ENCODE results near the gene CRTAC1. TPM values are rescaled to one million over a fixed set of nuclear protein-coding genes. Genes with fewer than 3 reads are reported as not detected.

CRTAC1 gene
- total RNA-seq, 1 experiment from 2014 or later, result 0.46 TPM

DNA sequence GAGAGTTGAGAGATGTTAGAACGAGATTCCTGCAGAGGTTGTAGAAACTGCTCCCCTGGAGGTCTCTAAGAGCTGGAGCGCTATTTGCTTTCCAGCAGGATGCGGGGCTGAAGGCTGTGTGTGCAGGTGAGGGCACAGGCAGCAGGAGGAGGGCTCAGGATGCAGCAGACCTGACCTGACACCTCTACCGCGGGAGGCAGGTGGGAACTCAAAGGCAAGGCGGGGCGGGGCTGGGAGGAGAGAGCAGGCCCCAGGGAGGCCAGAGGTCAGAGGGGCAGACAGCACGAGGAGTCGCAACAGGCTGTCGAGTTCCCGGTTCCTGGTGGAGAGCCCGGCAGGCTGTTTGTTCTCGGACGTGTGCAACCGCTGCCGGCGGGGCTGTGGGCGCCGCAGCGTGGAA is 7.9 kb upstream of the CRTAC1 start:
- Histone ChIP-seq H2BK120ac (ENCODE audit: low read depth, low read length, poor library complexity, severe bottlenecking) (no peak overlapping the region), H2BK20ac (ENCODE audit: low read depth, low read length, poor library complexity, severe bottlenecking) (no peak overlapping the region), H2AK5ac (ENCODE audit: insufficient read length, low read length) (no peak overlapping the region), H2BK12ac (ENCODE audit: insufficient read length, low read depth, low read length) (no peak overlapping the region), H4K91ac (ENCODE audit: insufficient read length, low read depth, low read length) (no peak overlapping the region), H3K18ac (ENCODE audit: insufficient read length, low read depth, low read length) (no peak overlapping the region), H3K27ac (ENCODE audit: insufficient read length, low read depth, low read length) (no peak overlapping the region), H3T11ph (ENCODE audit: low read length) (no peak overlapping the region), H4K5ac (ENCODE audit: insufficient read length, low read depth, low read length) (no peak overlapping the region), H3K14ac (ENCODE audit: insufficient read depth, low read length) (no peak overlapping the region), H3K27me3 (ENCODE audit: insufficient read depth, low read length) (peaks cover 30% of the 10 kb centered on the region; the same call in 1 of the 2 replicates), H3K4me2 (ENCODE audit: insufficient read depth, insufficient read length, low read length) (no peak overlapping the region), H2BK15ac (ENCODE audit: low read depth, low read length) (no peak overlapping the region), H3K4ac (ENCODE audit: low read depth, low read length) (no peak overlapping the region), H3K23me2 (ENCODE audit: insufficient read length, low read depth, low read length, poor library complexity, severe bottlenecking) (no peaks in the 10 kb centered on the region), H3K4me1 (ENCODE audit: insufficient read depth, low read length) (no peaks in the 10 kb centered on the region), H2AFZ (ENCODE audit: low read length) (no peak overlapping the region), H4K20me1 (ENCODE audit: control insufficient read depth, insufficient read depth, insufficient read length) (no peaks in the 10 kb centered on the region), H3K9me3 (ENCODE audit: control insufficient read depth, low read depth, low read length) (no peaks in the 10 kb centered on the region), H3K79me2 (ENCODE audit: insufficient read depth, low read length) (no peaks in the 10 kb centered on the region), H3K56ac (ENCODE audit: insufficient read length, low read depth, low read length) (no peak overlapping the region), H3K9ac (ENCODE audit: extremely low read depth, insufficient read length, low read length) (no peak overlapping the region), H3K79me1 (ENCODE audit: insufficient read depth, low read depth, low read length, poor library complexity, severe bottlenecking) (no peaks in the 10 kb centered on the region), H2BK5ac (ENCODE audit: insufficient read length, low read length) (no peak overlapping the region), H4K8ac (replicated peaks; ENCODE audit: insufficient read length, low read depth, low read length) (no peak overlapping the region), H3K23ac (ENCODE audit: insufficient read length, low read depth, low read length) (no peak overlapping the region)
- H3K36me3 Mint-ChIP-seq (ENCODE audit: insufficient read depth in 1 of 3, low read depth in 3 of 3), result no peaks in the 10 kb centered on the region; a peak in 1 of 7 replicates
- peak; percentile 85 for DNase-seq
- no peak overlapping the region for H3K27ac Mint-ChIP-seq
- peaks cover 95% of the 10 kb centered on the region for H3K27me3 Mint-ChIP-seq (ENCODE audit: low read depth)
- no CpG with 5 or more reads among the region's 20 CpGs for WGBS (ENCODE audit: extremely low coverage, insufficient read length, low lambda C conversion rate)
- peaks cover 10 to 24% of the 10 kb centered on the region in 2 experiments; a peak in 3 of 4 replicates for H3K4me1 Mint-ChIP-seq
- no peak; the same call in 2 of the 3 replicates for TF ChIP-seq CTCF (conservative IDR thresholded peaks at IDR 0.05)
- no peak overlapping the region; a peak in 1 of 5 replicates for H3K4me3 Mint-ChIP-seq
- H3K9me3 Mint-ChIP-seq, result no peaks in the 10 kb centered on the region; a peak in 2 of 5 replicates

Data from H9 (cell line).